ENCODE measurements around the gene BCAP29. TPM values are rescaled to one million over a fixed set of nuclear protein-coding genes. Genes with fewer than 3 reads are reported as not detected.

BCAP29 gene
- total and polyA plus RNA-seq, 8 donors: 42.8 to 80.3 (median 54.4) TPM

GRCh38 chr7:107581387-107582013 lies 1.5 kb downstream of the BCAP29 start:
- TF ChIP-seq, protein P1, sequence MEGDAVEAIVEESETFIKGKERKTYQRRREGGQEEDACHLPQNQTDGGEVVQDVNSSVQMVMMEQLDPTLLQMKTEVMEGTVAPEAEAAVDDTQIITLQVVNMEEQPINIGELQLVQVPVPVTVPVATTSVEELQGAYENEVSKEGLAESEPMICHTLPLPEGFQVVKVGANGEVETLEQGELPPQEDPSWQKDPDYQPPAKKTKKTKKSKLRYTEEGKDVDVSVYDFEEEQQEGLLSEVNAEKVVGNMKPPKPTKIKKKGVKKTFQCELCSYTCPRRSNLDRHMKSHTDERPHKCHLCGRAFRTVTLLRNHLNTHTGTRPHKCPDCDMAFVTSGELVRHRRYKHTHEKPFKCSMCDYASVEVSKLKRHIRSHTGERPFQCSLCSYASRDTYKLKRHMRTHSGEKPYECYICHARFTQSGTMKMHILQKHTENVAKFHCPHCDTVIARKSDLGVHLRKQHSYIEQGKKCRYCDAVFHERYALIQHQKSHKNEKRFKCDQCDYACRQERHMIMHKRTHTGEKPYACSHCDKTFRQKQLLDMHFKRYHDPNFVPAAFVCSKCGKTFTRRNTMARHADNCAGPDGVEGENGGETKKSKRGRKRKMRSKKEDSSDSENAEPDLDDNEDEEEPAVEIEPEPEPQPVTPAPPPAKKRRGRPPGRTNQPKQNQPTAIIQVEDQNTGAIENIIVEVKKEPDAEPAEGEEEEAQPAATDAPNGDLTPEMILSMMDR (IDR thresholded peaks at IDR 0.05): no peak
- intact Hi-C loops (cut with DNase I): no loop called here
- Histone ChIP-seq H3K4me1 (peaks cover 0 to 42% of the 10 kb centered on the region in 2 donors), H3K36me3 (peaks cover 0 to 21% of the 10 kb centered on the region in 2 donors), H3K9me3 (no peaks in the 10 kb centered on the region), H3K27me3 (no peaks in the 10 kb centered on the region), H3K27ac (peak overlapping the region; percentile 42 to 95), H3K4me3 (peak overlapping the region; percentile 58 to 71)
- no peak for ATAC-seq
- no peak for DNase-seq

DNA sequence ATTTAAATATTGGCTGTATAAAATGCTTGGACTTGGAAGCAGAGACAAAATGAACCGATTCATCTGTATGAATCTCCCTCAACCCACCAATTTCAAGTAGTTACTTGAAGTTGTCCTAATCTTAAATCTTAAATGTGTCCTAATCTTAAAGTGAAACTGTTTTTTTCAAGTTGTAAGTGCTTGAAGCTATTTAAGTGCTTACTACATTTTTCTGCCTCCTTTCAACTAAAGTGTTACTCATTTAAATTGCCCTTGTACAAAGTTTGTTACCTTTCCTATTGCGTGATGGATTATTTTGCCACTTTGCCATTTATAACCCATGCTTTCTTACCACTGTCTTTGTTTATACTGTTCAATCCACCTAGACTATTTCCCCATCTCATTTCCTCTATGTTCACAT lies 2.8 kb downstream of the BCAP29 start:
- peak in 1 of 4 donors; percentile 14 for DNase-seq

GRCh38 chr7:107584716-107585115 lies 4.7 kb downstream of the BCAP29 start:
- Histone ChIP-seq H3K4me3 (no peak overlapping the region), H3K9me3 (no peaks in the 10 kb centered on the region), H3K27ac (no peak overlapping the region), H3K27me3 (no peaks in the 10 kb centered on the region), H3K36me3 (peaks cover 0 to 26% of the 10 kb centered on the region in 2 donors), H3K4me1 (peaks cover 0 to 30% of the 10 kb centered on the region in 2 donors)
- DNase-seq (no peak), ATAC-seq (no peak)
- intact Hi-C loops (cut with DNase I): no loop called here
- TF ChIP-seq, protein P1 (IDR thresholded peaks at IDR 0.05): no peak

More for the DNA sequence above, 2.8 kb downstream of the BCAP29 start:
- intact Hi-C loops (cut with DNase I): no loop called here
- Histone ChIP-seq H3K9me3 (no peaks in the 10 kb centered on the region), H3K27ac (peak overlapping the region in 1 of 2 donors; percentile 42), H3K27me3 (no peaks in the 10 kb centered on the region), H3K4me3 (peak overlapping the region in 1 of 2 donors; percentile 71), H3K4me1 (peaks cover 0 to 42% of the 10 kb centered on the region in 2 donors), H3K36me3 (peaks cover 0 to 21% of the 10 kb centered on the region in 2 donors)
- peak; percentile 10 for ATAC-seq
- TF ChIP-seq, protein P1 (IDR thresholded peaks at IDR 0.05): no peak

- intact Hi-C loops (cut with DNase I): no loop called here
- Histone ChIP-seq H3K27me3 (no peaks in the 10 kb centered on the region), H3K9me3 (no peaks in the 10 kb centered on the region), H3K4me1 (no peaks in the 10 kb centered on the region), H3K27ac (no peak overlapping the region), H3K4me3 (no peak overlapping the region), H3K36me3 (peaks cover 0 to 26% of the 10 kb centered on the region in 2 donors)
- DNase-seq (no peak), ATAC-seq (no peak)
- TF ChIP-seq, protein P1 (IDR thresholded peaks at IDR 0.05): no peak
These were observed 8.6 kb downstream of the BCAP29 start for GRCh38 chr7:107588529-107589130.

DNA sequence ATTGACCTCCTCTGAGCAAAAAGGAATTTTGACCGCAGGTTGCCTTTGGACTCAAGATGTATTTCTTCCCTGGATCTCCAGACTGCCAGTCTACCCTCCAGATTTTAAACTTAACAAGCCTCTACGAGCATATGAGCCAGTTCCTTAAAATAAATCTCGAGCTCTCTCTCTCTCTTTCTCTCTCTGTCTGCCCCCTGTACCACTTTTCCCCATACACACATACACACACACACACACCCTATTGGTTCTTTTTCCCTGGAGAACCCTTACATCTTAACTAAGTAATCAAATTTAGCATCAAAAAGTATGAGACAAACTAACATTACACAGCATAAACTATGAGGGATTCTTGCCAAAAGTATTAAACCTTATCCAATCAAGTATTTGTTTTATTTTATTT lies 11.4 kb downstream of the BCAP29 start:
- Histone ChIP-seq H3K4me3 (no peak overlapping the region), H3K36me3 (peaks cover 0 to 19% of the 10 kb centered on the region in 2 donors), H3K4me1 (no peaks in the 10 kb centered on the region), H3K9me3 (no peaks in the 10 kb centered on the region), H3K27me3 (no peaks in the 10 kb centered on the region), H3K27ac (no peak overlapping the region)
- ATAC-seq (no peak), DNase-seq (no peak)
- TF ChIP-seq, protein P1 (IDR thresholded peaks at IDR 0.05): no peak
- intact Hi-C loops (cut with DNase I): no loop called here

All from left lung (tissue), 10 donors.